PC-9 (cell line): ENCODE results near the gene SLC7A14. TPM values are rescaled to one million over a fixed set of nuclear protein-coding genes. Genes with fewer than 3 reads are reported as not detected.

Source experiments
- BruUV-seq: library from RNA; stranded (reverse); fragments of 400-500 nt; replicated peaks from 2 replicates; lab custom pipeline; 2021; lab: Mats Ljungman, UMichigan
- CTCF ChIA-PET: fragments of 300-600 bp; sonication (Branson Sonifier 250); formaldehyde crosslinking; loops from one replicate; lab custom pipeline; 2022; ENCODE audit warnings: antibody characterized with exemption; lab: Charles Lee
- POLR2A ChIA-PET: fragments of 300-600 bp; sonication (Branson Sonifier 250); formaldehyde crosslinking; loops from one replicate; lab custom pipeline; 2022; ENCODE audit warnings: antibody characterized with exemption; ENCODE audit not compliant: unreplicated experiment; lab: Charles Lee
- DNase-seq, 2 experiments: peaks; one replicate each; pipeline versions ENCODE4 v3.0.0 to v3.0.0-alpha.2; 2015 to 2022; ENCODE audit warnings: mixed read lengths in 1 of 2
- H2AFZ ChIP-seq: fragments of 200-600 bp; sonication (generic); 2 replicates; pipeline ENCODE4 v1.8.1; 2017; ENCODE audit warnings: antibody characterized with exemption
- H3F3A ChIP-seq: fragments of 200-600 bp; sonication (generic); 2 replicates; pipeline ENCODE4 v1.8.1; 2017; ENCODE audit warnings: antibody characterized with exemption, mild to moderate bottlenecking, low read depth; ENCODE audit not compliant: insufficient read depth
- H3K27ac ChIP-seq: fragments of 200-600 bp; sonication (generic); 2 replicates; pipeline ENCODE4 v1.6.1; 2016; ENCODE audit warnings: mixed run types
- H3K27me3 ChIP-seq: fragments of 200-600 bp; sonication (generic); 2 replicates; pipeline ENCODE4 v1.6.1; 2016; ENCODE audit warnings: low read depth, mixed run types; ENCODE audit not compliant: insufficient read depth
- H3K36me3 ChIP-seq: fragments of 200-600 bp; sonication (generic); 2 replicates; pipeline ENCODE4 v1.6.1; 2016; ENCODE audit warnings: low read depth, mixed run types
- H3K4me1 ChIP-seq: fragments of 200-600 bp; sonication (generic); replicated peaks from 2 replicates; pipeline ENCODE4 v1.6.1; 2016; ENCODE audit warnings: mixed run types; ENCODE audit not compliant: insufficient read depth
- H3K4me2 ChIP-seq: fragments of 200-600 bp; sonication (generic); 2 replicates; pipeline ENCODE4 v1.6.1; 2017; ENCODE audit warnings: mixed run types
- H3K4me3 ChIP-seq: fragments of 200-600 bp; sonication (generic); 2 replicates; pipeline ENCODE4 v1.6.1; 2016; ENCODE audit warnings: mixed run types
- H3K79me2 ChIP-seq: fragments of 200-600 bp; sonication (generic); 2 replicates; pipeline ENCODE4 v1.6.1; 2017; ENCODE audit warnings: low read depth, mixed run types
- H3K9me2 ChIP-seq: fragments of 200-600 bp; sonication (generic); 2 replicates; pipeline ENCODE4 v1.8.1; 2017; ENCODE audit warnings: mild to moderate bottlenecking; ENCODE audit not compliant: insufficient read depth
- H3K9me3 ChIP-seq: fragments of 200-600 bp; sonication (generic); 2 replicates; pipeline ENCODE4 v1.8.1; 2016; ENCODE audit warnings: low read depth; ENCODE audit not compliant: insufficient read depth
- H4K20me1 ChIP-seq: fragments of 200-600 bp; sonication (generic); 2 replicates; pipeline ENCODE4 v1.8.1; 2017; ENCODE audit not compliant: insufficient read depth
- EZH2 ChIP-seq: fragments of 200-600 bp; sonication (generic); IDR thresholded peaks from 2 replicates; pipeline ENCODE4 v1.8.0; 2017; ENCODE audit warnings: antibody characterized with exemption, low read depth
- intact Hi-C: fragments of 100-400 bp; cut with micrococcal nuclease; formaldehyde crosslinking; loops from one replicate; pipeline ENCODE4 v1.10.0; 2022; ENCODE audit not compliant: unreplicated experiment
- total RNA-seq: library from RNA; stranded (reverse); gene quantifications from 2 replicates; pipeline ENCODE4 v1.2.3, GENCODE V29; 2021
- TF ChIP-seq, protein P1 (sequence below): fragments of 200-600 bp; sonication (generic); conservative IDR thresholded peaks from 2 replicates; pipeline ENCODE4 v1.6.1; 2017; ENCODE audit warnings: mixed run types, antibody characterized with exemption, mild to moderate bottlenecking, moderate library complexity

The SLC7A14 gene
- total RNA-seq, 1 experiment from 2014 or later: not detected

DNA sequence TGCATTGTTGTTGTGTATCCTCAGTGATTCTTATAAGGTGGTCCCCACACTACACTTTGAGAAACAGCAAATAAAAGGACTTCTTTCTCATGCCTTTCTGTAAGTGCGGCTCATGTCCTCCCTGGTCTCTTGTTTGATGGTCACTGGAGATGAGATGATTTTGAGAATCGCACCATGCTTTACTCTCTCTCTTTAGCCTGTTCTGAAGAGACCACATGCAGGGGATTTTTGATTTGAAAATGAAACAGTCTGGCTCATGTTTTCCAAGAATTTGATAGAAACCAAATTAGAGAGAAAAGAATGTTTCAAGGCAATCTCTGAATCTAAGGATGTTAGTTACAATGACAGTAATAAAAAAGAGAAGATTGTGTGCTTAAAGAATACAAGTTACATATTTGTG, 149.2 kb downstream of the SLC7A14 start:
- Histone ChIP-seq H3K4me3 (no peak overlapping the region), H3K79me2 (no peaks in the 10 kb centered on the region), H3K9me3 (no peaks in the 10 kb centered on the region), H3K27ac (no peak overlapping the region), H3K4me1 (no peaks in the 10 kb centered on the region), H4K20me1 (no peaks in the 10 kb centered on the region), H3F3A (no peaks in the 10 kb centered on the region), H2AFZ (no peak overlapping the region), H3K36me3 (no peaks in the 10 kb centered on the region), H3K27me3 (no peaks in the 10 kb centered on the region), H3K9me2 (peaks cover 2% of the 10 kb centered on the region; the same call in 1 of the 2 replicates), H3K4me2 (no peak overlapping the region)
- intact Hi-C loops: no loop called here
- ChIA-PET POLR2A (no interaction called here), CTCF (no interaction called here)
- no peak for DNase-seq
- TF ChIP-seq EZH2: no peak
- TF ChIP-seq, protein P1, sequence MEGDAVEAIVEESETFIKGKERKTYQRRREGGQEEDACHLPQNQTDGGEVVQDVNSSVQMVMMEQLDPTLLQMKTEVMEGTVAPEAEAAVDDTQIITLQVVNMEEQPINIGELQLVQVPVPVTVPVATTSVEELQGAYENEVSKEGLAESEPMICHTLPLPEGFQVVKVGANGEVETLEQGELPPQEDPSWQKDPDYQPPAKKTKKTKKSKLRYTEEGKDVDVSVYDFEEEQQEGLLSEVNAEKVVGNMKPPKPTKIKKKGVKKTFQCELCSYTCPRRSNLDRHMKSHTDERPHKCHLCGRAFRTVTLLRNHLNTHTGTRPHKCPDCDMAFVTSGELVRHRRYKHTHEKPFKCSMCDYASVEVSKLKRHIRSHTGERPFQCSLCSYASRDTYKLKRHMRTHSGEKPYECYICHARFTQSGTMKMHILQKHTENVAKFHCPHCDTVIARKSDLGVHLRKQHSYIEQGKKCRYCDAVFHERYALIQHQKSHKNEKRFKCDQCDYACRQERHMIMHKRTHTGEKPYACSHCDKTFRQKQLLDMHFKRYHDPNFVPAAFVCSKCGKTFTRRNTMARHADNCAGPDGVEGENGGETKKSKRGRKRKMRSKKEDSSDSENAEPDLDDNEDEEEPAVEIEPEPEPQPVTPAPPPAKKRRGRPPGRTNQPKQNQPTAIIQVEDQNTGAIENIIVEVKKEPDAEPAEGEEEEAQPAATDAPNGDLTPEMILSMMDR: no peak
- no TSS peak for BruUV-seq

GRCh38 chr3:170432416-170432815, 153.5 kb downstream of the SLC7A14 start:
- intact Hi-C loops: no loop called here
- CTCF ChIA-PET: no interaction called here

GRCh38 chr3:170431054-170431453, 154.8 kb downstream of the SLC7A14 start:
- BruUV-seq: no TSS peak
- H3K4me2 ChIP-seq: no peak overlapping the region
- no peaks in the 10 kb centered on the region for H3K79me2 ChIP-seq
- no peaks in the 10 kb centered on the region for H3K36me3 ChIP-seq
- POLR2A ChIA-PET: interaction anchor here (0.6 kb wide), 1 partner anchor 432 kb away, joined by 5 read pairs; no protein-coding TSS in a partner anchor
- no peaks in the 10 kb centered on the region for H3K27me3 ChIP-seq
- DNase-seq: no peak
- H3F3A ChIP-seq: no peaks in the 10 kb centered on the region
- H2AFZ ChIP-seq: no peak overlapping the region
- peaks cover 3% of the 10 kb centered on the region for H3K9me2 ChIP-seq
- intact Hi-C loops: no loop called here
- TF ChIP-seq EZH2: no peak
- TF ChIP-seq, protein P1: no peak
- H3K4me1 ChIP-seq: no peaks in the 10 kb centered on the region
- no peaks in the 10 kb centered on the region for H3K9me3 ChIP-seq
- no peak overlapping the region for H3K27ac ChIP-seq
- H4K20me1 ChIP-seq: no peaks in the 10 kb centered on the region
- CTCF ChIA-PET: no interaction called here
- no peak overlapping the region for H3K4me3 ChIP-seq

More at GRCh38 chr3:170432416-170432815, 153.5 kb downstream of the SLC7A14 start:
- Histone ChIP-seq H3K9me3 (no peaks in the 10 kb centered on the region), H3K4me1 (no peaks in the 10 kb centered on the region), H2AFZ (no peak overlapping the region), H3K9me2 (peaks cover 3% of the 10 kb centered on the region), H3K27me3 (no peaks in the 10 kb centered on the region), H3K27ac (no peak overlapping the region), H4K20me1 (no peaks in the 10 kb centered on the region), H3K36me3 (no peaks in the 10 kb centered on the region), H3K79me2 (no peaks in the 10 kb centered on the region), H3K4me2 (no peak overlapping the region), H3K4me3 (no peak overlapping the region), H3F3A (no peaks in the 10 kb centered on the region)
- DNase-seq: no peak
- no TSS peak for BruUV-seq
- TF ChIP-seq, protein P1: no peak
- TF ChIP-seq EZH2: no peak
- POLR2A ChIA-PET: interaction anchor here (0.5 kb wide), 1 partner anchor 74 kb away, joined by 3 read pairs; no protein-coding TSS in a partner anchor
